ENCODE results near the gene FAM13A.

DNA sequence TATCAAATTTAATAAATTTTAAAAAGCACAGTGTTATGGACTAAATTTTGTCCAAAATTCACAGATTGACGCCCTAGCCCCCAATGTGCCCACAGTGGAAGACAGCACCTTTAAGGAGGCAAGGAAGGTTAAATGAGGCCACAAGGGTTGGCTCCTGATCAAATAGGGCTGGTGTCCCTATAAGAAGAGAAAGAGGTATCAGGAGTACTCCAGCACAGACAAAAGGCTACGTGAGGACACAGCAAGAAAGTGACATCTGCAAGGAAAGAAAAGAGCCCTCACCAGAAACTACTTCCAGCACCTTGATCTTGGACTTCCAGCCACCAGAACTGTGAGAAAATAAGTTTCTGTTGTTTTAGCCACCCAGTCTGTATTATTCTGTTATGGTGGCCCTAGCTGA lies 48.8 kb downstream of the FAM13A start:
- no peak for TF ChIP-seq POLR2A (IDR thresholded peaks at IDR 0.05)
- no peak for TF ChIP-seq CTCF (IDR thresholded peaks at IDR 0.05)
